ENCODE data around the gene TWIST2.

Gene TWIST2

GRCh38 chr2:238847841-238848690, at the start of gene TWIST2:
Gene TWIST2, plus strand, starts transcription at chr2:238848085. Its CDS starts 131 bp downstream, at chr2:238848216.
- DNase-seq = peak; percentile 41

- DNase-seq = no peak
Observed at GRCh38 chr2:238801791-238802190, 46.1 kb upstream of the TWIST2 start.

DNA sequence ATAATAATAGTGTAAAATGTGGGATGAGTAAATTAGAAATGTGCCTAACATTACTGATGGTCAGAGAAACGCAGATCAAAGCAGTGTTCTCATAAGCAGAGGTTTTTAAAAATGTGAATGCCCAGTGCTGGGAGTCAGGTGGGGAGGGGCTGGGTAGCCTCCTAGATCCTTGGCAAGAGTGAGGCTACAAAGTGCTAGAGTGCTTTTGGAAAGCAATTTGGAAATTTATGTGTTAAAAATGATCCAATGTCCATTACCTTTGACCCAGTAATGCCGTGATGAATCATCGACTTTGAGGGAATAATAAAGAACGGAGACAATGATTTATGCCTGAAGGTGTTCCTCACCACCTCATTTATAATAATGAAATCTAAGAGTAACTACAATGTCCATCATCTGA, 44.9 kb upstream of the TWIST2 start:
- no peak for DNase-seq

- DNase-seq = no peak
Observed at GRCh38 chr2:238803996-238804870, 43.7 kb upstream of the TWIST2 start.

GRCh38 chr2:238808761-238809160, 39.1 kb upstream of the TWIST2 start:
- DNase-seq = no peak

- no peak for DNase-seq
Observed at GRCh38 chr2:238810321-238810720, 37.6 kb upstream of the TWIST2 start.

- DNase-seq = no peak
Observed at GRCh38 chr2:238811293-238811692, 36.6 kb upstream of the TWIST2 start.

DNA sequence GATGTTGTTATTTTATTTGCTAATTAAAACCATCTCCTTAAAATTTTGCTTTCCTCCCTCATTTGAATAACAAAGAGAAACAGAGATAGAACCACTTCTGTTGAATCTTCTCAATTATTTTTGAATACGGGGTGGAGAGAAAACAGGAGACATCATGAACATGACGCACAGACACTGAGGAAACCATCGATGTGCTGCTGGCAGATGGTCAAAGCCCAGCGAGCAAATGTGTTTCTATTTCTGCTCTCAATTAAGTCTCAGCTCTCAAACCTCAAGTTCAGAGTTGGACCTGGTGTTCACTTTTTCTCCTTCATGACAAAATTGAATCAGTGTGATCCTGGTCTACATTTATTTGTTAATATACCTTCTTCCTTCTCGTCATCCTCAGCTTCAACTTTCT, 36.1 kb upstream of the TWIST2 start:
- DNase-seq = no peak

- no peak for DNase-seq
Observed at GRCh38 chr2:238813109-238813508, 34.8 kb upstream of the TWIST2 start.

DNA sequence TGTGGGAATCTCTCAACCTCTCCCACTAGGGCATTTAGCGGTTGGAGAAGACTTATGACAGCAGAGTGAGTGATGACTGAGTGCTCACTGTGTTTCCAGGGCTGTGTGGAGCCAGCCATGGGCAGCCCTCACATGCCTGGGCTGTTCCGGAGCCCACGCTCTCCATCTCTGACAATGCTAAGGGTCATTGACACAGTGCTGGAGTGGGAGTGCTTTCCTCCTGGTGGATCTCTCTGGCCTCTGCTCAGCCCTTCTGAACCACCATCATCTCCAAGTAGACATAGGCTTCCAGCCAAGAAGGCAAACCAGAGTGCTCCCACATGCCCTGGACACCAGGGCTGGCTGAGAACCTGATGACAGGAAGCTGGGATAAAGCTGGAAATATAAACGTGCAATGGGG, 33.1 kb upstream of the TWIST2 start:
- DNase-seq = no peak

GRCh38 chr2:238816291-238816690, 31.6 kb upstream of the TWIST2 start:
- DNase-seq = no peak

DNA sequence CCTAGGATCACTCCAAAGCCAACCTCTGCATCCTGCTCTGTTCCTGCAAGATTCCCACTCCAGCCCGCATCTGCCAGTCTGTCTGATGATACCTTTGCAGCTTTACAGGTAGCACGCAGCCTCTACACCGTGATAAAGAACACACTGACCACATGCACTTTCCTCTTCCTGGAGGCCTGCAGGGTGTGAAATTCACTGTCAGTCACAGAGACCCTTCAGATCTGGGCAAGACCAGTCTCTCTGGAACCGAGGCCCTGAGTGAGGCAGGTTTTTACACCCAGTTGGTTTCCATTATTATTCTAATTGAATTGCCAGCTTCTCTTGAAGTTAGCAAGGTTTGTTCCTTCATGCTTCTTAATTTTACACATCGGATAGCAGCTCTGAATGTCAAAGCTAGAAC, 30.5 kb upstream of the TWIST2 start:
- DNase-seq = no peak

DNA sequence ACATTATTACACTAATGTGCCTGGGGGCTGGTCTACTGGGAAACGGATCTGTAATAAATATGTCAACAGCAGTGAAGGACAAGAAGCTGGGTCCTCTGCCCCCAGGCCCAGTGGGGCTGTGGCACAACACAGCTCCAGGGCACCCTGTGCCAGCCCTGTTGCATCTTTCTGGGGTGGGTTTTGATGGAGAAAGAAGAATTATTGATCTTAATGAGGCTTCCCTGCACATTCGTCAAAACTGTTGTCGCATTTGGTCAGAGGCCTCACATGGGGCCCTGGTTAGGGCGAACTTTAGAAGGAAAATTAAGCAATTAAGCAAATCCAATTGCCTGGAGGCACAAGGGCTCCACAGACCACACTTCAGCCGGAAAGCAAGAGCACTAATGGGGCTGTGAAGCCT, 30.0 kb upstream of the TWIST2 start:
- DNase-seq = no peak

- DNase-seq = no peak
Observed at GRCh38 chr2:238818561-238818960, 29.3 kb upstream of the TWIST2 start.

DNA sequence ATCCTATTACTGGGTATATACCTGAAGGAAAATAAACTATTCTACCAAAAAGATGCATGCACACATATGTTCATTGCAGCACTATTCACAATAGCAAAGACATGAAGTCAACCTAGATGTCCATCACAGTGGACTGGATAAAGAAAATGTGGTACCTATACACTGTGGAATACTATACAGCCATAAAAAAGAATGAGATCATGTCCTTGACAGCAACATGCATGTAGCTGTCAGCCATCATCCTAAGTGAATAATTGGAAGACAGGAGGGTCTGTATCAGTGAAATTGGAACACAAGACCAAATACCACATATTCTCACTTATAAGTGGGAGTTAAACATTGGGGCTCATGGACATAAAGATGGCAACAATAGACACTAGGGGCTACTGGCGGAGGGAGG, 27.7 kb upstream of the TWIST2 start:
- no peak for DNase-seq

DNA sequence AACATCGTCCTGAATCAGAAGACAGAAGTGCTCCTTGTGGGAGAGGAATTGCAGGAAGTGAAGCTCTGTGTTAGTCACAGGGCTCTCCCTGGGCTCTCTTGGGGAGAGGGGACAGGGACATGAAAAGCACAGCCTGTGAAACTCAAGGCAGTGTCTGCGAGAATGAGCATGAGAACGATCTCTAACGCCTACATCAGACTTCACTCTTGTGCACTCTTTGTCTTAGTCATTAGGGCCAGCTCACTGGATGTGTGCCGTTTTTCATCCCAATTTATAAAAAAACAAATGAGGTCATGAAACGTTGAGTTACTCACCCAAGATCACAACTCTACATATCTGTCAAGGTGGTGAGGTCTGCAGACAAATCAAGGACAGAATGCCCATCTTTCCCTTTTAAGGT, 27.0 kb upstream of the TWIST2 start:
- DNase-seq = no peak

GRCh38 chr2:238821391-238821790, 26.5 kb upstream of the TWIST2 start:
- DNase-seq = no peak

- no peak for DNase-seq
Observed at GRCh38 chr2:238821944-238822670, 25.8 kb upstream of the TWIST2 start.

DNA sequence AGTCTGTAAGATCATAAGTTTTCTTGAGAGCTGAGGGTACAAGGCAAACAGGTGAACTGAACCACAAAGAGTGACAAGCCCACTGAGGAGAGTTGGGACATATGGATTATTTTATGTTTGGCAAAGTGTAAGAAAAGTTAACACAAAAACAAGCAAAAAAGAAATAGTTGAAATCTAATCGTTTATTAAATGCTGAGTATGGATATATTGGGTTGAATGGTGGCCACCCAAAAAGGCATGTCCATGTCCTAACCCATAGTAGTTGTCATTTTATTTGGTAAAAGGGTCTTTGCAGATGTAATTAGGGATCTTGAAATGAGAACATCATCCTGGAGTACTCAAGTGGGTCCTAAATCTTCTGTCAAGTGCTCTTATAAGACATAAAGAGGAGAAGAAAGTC, 24.9 kb upstream of the TWIST2 start:
- DNase-seq = no peak

- no peak for DNase-seq
Observed at GRCh38 chr2:238831177-238831576, 16.7 kb upstream of the TWIST2 start.

DNA sequence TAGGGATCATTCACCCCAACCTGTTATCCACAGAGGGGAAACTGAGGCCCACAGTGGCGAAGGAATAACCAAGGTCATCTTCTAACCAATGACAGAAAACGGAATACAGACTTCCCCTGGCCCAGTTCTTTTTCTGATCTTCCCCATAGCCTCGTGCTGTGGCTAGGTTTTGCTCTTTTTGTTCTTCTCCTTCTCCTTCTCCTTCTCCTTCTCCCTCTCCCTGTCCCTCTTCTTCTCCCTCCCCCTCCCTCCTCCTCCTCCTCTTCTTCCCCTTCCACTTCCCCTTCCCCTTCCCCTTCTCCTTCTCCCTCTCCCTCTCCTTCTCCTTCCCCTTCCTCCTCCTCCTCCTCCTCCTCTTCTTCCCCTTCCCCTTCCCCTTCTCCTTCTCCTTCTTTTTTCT, 12.9 kb upstream of the TWIST2 start:
- DNase-seq = no peak

- no peak for DNase-seq
Observed at GRCh38 chr2:238835726-238836301, 12.1 kb upstream of the TWIST2 start.

- DNase-seq = no peak
Observed at GRCh38 chr2:238838786-238839327, 9.0 kb upstream of the TWIST2 start.
